ENCODE measurements around the gene ZNF503.

- TF ChIP-seq JUN (IDR thresholded peaks at IDR 0.05) = no peak
- no peak for TF ChIP-seq KDM5A (IDR thresholded peaks at IDR 0.05)
Measured at GRCh38 chr10:75440271-75440793, 38.8 kb upstream of the ZNF503 start.

All from A549 (cell line).